ENCODE results near the gene KIAA1671.

KIAA1671 gene

DNA sequence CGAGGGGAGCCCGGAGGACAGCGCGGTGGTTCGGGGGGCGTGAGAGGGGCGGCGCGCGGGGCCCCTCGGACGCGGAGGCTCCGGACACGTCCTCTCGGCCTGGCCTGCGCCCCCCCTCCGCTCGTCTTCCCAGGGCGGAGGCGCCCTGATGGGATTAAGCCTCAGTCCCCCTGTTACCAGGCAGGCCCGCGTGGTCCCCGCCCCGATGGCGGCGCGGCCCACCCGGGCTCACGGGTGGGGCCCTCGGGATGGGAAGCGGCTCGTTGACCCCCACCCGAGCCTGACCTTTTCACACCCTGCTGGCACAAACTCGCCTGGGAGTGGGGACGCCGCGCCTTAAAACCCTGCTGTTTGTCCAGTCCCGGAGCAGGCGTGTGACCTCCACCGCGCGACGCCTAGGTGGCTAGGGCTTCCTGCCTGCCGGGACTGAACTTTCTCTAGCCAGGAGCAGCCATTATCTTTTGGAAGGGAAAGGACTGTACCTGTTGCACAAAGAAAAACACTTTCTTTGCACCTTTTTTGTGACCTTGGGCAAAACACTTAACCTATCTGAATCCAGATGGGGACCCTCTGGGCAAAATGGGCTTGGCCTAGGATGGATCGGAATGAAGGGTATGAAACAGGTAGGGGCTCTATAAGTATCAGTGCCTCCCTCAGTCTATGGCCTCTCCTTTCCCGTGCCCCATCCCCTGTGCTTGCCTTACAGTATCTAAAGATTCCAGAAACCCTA lies 1.0 kb downstream of the KIAA1671 start:
- no peak for DNase-seq

DNA sequence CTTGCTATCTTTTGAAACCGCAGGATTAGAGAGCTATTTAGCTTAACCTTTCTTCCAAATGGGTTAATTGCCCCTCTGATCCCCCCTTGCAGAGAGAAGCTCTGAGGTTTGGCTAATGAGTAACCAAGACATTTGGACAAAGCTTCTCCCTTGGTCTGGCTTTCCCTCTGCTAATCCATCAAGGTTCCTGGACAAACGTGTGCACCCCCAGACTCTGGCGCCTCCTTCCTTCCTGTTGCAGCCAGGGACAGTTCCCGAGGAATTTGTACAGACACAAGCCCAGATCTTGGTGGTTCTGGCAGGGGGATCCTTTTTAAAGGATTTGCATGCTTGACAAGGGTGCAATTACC lies 1.6 kb downstream of the KIAA1671 start:
- no peak for DNase-seq

DNA sequence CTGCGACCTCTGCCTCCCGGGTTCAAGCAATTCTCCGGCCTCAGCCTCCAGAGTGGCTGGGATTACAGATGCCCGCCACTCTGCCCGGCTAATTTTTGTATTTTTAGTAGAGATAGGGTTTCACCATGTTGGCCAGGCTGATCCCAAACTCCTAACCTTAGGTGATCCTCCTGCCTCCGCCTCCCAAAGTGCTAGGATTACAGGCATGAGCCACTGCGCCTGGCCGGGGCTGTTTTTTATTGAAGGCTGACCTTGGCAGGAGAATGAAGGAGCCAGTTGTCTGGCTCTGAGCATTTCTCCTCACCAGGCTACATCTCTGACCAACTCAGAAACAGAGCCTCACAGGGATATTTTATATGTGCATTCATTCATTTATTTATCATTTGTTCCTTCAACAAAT lies 2.3 kb downstream of the KIAA1671 start:
- no peak for DNase-seq

DNA sequence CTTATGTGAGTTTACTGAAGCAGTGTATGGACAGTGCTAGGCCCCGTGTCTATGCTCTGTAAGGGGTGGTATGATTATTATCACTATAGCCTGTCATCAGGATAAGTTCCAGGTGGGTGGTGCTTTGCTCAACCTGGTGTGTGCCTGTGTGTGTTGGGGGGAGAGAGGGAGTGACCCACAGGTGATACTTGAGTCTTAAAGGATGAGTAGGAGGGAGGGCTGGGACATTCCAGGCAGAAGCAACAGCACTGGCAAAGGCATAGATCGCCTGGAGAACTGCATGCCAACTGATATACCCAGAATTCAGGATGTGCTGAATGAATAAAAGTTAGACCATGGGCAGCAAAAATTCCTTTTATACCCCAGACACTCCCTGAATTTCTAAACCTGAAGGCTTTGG lies 4.5 kb downstream of the KIAA1671 start:
- DNase-seq, result no peak

DNA sequence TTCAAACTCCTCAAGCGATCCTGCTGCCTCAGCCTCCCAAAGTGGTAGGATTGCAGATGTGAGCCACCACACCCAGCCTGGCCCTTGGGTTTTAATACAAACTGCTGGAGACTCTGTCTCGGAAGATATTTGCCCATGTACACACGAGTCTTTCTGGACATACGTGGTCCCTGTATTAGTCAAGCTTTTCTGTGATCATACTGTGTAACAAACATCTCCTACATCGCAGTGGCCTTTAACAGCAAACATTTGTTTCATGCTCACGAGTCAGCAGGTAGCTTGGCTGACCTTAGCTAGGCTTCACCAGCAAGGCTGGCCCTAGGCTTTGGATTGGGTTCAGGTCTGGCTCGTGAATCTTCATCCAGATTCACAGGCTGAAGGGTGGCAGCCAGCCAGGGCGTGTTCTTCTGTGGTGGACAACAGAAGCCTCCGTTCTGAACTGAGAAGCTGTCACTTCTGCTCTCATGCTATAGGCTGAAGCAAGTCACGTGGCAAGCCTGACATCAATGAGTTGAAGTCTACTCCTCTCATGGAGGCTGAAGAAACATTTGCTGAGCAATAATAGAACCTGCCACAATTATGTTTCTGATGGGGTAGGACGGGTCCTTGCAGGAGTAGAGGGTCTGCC lies 8.8 kb downstream of the KIAA1671 start:
- no peak for DNase-seq

DNA sequence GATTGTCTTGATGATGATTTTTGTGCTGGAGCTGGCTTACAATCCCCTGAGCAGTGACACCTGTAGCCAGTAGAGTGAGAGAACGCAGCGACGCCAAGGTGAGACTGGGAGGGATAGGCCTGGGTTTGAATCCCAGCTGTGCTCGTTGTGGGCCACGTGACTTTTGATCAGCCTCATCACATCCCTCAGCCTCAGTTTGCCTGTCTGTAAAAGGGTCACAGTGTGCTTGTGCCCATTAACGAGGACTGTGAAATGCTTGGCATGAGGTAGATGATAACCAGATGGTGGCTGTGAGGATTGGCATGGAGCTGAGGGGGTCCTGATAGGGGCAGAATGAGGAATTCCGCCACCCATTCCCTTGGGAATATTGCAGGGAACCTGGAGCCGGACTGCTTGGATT lies 9.6 kb downstream of the KIAA1671 start:
- DNase-seq, result no peak

DNA sequence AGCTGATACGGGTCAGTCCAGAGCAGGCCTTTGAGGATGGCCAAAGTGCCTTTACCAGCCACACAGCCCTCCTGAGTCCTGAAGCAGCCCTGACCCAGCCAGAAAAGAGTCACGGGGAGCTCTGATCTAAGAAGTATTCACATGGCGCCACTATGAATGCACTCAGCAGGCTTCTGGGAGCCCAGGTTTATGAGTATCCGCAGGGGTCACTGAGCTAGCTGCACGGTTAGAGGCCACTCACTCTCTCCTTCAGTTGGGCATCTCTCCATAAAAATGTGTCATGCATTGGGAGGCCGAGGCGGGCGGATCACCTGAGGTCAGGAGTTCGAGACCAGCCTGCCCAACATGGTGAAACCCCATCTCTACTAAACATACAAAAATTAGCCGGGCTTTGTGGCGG lies 10.3 kb downstream of the KIAA1671 start:
- no peak for DNase-seq

DNA sequence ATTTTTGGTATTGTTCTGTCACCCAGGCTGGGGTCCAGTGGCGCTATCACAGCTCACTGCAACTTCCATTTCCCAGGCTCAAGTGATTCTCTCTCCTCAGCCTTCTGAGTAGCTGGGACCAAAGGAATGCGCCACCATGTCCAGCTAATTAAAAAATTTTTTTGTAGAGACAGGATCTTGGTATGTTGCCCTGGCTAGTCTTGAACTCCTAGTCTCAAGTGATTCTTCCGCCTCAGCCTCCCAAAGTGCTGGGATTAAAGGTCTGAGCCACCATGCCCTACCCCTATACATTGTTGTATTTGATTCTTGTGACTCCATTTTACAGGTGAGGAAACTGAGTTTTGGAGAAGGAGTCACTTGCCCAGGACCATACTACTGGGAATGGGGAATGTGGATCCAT lies 11.9 kb downstream of the KIAA1671 start:
- DNase-seq, result no peak

DNA sequence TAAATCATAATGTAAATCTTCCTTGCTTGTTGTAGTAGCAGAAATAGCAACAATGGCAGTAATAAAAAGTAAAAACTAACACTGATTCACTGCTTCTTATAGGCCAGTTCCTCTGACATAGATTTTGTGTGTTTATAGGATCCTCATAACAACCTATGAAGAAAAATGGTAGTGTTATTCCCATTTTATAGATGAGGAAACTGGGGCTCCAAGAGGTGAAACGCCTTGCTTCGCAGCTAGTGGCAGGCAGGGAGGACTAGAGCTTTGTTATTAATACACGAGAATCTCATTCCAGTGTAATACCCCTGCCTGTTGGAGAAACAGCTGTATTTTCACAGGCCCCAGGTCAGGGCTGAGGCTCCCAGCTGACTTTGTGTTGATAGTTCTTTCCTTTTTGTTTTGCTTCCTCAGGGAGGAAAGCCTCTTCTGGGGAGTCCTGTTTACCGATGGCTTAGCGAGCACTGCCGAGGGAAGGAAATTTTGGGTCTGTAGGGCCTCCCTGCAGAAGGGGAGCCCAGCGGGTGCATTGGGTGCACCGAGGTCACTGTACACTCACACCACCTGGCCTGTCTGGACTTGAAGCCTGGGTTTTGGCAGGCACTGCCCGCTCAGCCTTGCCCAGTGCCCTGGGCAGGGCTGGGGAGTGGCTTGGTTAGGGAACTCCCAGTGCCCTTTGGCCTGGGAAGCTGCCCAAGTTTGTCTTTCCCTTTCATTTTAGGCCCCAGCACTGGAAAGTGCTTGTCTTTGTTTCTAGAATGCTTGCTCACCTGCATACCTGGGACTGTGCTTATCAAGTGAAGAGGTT lies 13.5 kb downstream of the KIAA1671 start:
- no peak for DNase-seq

DNA sequence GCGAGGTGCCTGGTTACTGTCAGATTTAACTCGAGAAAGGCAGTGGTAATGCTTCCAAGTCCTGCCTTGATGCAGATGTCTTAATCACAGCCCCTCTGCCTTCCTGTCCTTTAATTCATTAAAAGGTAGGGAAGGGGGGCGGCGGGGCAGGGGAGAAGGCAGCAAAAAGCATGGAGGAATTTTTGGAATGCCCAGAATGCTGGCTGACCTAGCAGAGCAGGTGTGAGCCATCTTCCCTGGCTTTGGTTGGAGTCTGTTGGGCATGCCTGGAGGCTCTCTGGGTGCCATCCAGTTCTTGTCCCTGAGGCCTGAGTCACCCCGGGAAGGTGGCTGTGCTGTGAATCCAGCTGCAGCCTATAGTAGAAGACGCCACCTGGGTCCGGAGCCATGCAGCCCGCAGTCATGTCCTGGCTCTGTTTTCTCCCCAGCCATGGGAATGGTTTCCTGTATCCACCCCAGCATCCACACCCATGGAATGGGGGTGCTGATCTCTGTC lies 15.6 kb downstream of the KIAA1671 start:
- no peak for DNase-seq

DNA sequence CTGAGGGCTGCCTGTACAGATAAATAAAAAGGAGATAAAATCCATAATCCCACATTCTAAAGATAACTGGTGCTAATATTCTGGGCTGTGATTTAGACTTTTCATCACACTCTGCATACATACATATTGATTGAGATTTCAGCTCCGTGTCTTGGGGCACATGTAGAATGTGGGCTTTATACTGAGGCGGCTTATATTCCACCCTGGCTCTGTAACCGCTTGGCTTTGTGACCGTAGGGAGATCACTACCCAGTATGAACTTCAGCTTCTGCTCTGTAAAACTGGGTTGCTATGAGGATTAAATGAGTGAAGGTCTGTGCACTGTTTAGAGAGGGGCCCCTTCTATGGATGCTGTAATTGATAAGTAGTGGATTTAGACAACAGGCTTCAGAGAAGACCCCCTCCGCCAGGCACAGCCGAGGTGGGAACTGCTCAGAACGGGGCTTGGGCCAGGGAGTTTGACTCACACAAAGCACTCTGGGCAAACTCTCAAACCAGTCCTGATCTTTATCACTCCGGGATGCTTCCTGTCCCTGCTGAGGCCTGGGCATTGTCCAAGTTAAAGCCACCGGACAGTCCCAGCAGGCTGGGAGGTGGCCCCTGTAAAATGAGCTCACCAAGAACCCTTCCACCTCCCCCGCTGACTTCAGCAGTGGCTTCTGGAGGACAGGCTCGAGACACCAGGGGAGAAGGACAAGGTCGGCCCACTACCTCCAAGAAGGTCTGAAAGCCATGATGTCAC lies 17.2 kb downstream of the KIAA1671 start:
- no peak for DNase-seq

DNA sequence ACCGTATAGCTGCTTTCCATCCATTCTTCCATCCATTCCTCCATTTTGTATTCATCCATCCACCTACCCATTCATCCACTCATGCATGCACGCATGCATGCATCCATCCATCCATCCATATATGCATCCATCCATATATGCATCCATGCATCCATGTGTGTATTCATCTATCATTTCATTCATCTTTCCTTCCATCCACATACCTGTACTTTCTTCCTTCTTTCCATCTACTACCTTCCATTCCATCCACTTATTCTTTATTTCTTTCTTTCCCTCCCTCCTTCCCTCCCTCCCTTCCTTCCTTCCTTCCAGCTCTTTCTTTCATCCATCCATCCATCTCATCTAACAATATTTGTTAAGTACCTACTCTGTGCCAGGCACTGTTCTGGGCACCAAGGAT lies 19.9 kb downstream of the KIAA1671 start:
- no peak for DNase-seq

DNA sequence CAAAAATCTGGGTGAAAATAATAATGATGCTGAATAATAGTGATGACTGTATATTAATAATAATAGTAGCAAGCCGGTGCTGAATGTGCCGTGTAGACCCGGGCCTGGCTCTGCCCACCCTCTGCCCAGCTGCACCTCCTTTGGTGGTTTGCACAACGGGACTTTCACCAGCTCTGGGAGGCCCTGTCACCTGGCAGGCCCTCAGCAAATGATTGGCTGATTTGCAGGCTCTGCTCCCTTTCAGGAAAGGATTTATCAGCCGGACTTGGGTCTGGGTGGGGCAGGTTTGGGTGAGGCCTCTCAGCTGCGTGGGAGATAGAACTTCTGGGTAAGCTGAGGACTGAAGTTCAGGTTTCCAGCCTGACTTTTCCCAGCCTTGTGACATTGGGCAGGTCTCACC lies 21.4 kb downstream of the KIAA1671 start:
- DNase-seq, result no peak

DNA sequence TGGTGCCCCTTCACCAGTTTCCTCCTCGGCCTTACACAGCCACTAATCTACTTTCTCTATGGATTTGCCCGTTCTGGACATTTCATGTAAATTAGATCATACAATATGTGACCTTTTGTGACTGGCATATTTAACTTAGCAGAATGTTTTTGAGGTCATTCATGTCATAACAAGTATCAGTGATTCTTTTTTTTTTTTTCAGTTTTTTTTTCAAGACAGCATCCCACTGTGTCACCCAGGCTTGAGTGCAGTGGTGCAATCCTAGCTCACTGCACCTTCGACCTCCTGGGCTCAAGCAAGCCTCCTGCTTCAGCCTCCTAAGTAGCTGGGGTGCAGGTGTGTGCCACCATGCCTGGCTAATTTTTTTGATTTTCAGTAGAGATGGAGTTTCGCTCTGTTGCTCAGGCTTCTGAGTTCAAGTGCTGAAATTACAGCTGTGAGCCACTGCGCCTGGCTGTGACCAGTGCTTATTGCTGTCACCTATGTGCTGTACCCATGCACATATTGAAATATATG lies 22.7 kb downstream of the KIAA1671 start:
- DNase-seq, result no peak

DNA sequence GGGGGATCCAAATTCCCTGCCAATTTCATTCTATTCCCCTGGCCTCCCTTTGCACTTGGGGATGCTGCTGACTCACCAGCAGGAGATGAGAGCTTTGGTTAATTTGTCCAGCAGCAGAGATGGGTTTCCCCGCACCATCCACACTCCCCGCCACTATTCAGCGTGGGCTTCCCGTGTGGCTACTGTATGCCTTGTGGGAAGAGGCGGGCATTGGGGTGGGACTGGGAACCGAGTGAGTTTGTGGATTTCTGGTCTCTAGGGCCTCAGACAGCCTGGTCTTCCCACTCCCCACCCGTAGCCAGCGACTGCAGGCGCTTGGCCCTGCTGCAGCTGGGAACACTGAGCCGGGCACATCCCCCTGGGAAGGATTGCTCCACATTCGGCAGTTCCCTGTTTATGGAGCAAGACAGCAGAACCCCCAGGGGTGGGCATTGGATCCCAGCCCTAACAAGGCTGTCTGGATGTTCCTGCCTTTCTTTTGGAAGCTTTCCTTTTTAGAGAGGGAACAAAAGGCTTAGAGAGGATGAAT lies 23.4 kb downstream of the KIAA1671 start:
- no peak for DNase-seq

DNA sequence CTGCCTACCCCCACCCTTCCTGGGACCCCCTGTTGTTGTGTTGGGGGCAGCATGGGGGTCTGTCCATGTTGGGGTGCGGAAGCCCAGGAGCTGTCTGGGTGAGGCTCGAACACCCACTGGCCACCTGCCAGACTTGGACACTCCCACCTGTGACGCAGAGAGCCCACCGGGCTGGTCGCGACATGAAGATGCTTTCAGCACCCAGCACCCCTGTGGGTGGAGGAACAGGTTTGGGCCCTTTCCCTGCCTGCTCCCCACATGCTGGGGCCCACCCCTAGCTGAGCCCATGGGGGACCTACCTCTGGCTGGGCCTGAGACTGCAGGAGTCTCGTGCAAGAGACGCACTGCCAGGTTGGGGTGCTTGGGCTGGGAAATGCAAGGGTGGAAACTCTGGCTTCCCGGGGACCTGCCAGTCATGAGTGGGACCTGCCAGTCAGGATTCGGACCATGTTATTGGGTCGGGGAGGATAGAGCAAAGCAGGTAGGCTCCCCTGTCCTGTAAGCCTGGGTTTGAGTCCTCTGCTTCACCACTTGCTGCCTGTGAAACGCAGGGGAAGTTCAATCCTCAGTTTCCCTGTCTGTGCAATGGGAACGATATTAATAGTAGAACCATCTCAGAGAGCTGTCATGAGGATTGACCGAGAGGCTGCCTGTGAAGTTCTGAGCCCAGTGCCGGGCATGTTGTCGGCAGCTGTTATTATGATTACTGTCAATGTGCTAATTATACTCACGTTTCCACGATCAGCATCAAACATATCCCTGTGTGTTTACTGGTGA lies 24.1 kb downstream of the KIAA1671 start:
- DNase-seq, result no peak

DNA sequence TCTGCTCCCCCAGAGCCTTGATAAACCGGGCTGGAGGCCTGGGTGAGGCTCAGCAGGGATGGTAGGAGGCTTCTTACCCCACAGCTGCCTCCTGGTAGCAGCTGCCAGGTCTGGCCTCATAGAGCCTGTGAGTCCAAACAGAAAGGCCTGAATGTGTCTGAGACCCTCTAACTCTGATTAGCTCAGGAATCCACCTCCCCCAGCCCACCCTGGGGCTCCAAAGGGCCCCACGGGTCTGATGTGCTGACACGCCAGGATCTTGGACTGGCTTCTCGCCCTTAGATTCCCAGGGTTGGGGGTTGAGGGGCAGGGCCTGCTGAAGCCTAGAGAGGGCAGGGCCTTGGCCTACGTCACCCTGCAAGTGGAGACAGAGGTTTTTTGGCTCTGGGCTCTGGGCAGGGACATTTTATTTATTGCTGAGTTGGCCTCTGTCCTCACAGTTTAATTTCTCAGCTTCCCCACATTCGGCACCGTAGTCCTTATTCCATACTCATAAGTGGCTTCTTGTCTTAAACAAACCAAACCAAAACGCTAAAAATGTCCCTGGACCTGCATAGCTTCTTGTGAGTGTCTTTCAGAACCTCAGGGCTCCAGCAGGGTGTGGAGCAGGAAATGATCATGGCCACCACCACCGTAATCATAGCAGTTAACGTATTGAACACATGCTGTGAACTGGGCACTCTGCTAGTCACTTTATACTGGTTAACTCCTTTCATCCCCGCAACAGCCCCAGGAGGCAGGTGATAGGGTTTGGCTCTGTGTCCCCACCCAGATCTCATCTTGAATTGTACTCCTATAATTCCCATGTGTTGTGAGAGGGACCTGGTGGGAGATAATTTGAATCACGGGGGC lies 25.1 kb downstream of the KIAA1671 start:
- no peak for DNase-seq

DNA sequence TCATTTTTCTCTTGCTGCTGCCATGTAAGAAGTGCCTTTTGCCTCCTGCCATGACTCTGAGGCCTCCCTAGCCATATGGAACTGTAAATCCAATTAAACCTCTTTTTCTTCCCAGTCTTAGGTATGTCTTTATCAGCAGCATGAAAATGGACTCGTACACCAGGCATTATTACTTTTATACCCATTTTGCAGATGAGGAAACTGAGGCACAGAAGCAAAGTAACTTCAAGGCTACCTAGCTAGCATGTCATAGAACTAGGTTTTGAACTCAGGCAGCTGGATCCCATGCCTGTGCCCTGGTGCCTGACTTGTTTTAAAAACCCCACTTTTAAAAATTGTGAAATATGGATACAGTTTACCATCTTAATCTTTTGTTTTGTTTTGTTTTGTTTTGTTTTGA lies 25.8 kb downstream of the KIAA1671 start:
- no peak for DNase-seq

DNA sequence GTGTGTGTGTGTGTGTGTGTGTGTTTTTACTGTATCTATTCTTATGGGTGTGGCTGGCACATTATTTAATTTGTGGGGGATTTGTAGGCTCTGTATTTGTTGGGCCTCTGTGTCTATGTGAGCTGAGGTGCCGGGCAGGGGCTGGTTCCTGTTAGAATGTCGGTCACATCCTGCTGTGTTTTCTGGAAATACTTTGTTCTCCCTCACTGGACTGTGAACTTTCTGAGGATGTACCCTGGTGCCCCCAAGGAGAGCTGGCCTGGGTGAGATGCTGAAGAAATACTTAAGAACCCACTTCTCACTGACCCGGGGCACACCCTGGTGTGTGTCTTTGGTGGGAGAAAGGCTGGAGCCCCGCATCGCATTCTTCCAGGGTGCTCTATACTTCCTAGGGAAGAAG lies 28.6 kb downstream of the KIAA1671 start:
- DNase-seq, result no peak

DNA sequence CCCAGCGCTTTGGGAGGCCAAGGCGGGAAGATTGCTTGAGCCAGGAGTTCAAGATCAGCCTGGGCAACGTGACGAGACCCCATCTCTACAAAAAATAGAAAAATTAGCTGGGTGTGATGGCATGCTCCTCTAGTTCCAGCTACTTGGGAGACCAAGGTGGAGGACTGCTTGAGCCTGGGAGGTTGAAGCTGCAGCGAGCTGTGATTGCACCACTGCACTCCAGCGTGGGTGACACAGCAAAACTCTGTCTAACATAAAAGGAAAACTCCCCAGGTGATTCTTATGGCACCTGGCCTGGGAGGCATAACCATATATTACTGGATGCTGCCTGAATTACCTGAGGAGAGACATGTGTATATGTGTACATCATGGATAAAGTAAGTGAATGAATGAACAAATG lies 29.1 kb downstream of the KIAA1671 start:
- no peak for DNase-seq
